GM12878 (cell line): ENCODE results near the gene TMEM109. TPM values are rescaled to one million over a fixed set of nuclear protein-coding genes. Genes with fewer than 3 reads are reported as not detected.
A peak's percentile ranks its signal among the peaks of the same experiment; 100 is the strongest.

ENCODE experiments used
- BMI1 ChIP-seq: fragments of 450-650 bp; IDR thresholded peaks from 2 replicates; pipeline ENCODE4 v1.6.1; 2016; ENCODE audit warnings: mild to moderate bottlenecking, moderate library complexity, borderline replicate concordance
- CHD2 ChIP-seq: IDR thresholded peaks from 2 replicates; pipeline ENCODE4 v1.6.1; 2011; ENCODE audit warnings: low read depth, low read length, improper control_type of control experiment, borderline replicate concordance
- CHD4 ChIP-seq: fragments of 200-600 bp; sonication (generic); IDR thresholded peaks from 2 replicates; pipeline ENCODE4 v1.6.1; 2016; ENCODE audit warnings: mild to moderate bottlenecking
- CREB1 ChIP-seq: IDR thresholded peaks from 2 replicates; pipeline ENCODE4 v1.6.1; 2012; ENCODE audit warnings: low read depth, mild to moderate bottlenecking, inconsistent platforms
- CREM ChIP-seq: IDR thresholded peaks from 2 replicates; pipeline ENCODE4 v1.6.1; 2014; ENCODE audit warnings: antibody characterized with exemption, low read depth
- E4F1 ChIP-seq: fragments of 450-650 bp; IDR thresholded peaks from 2 replicates; pipeline ENCODE4 v1.6.1; 2018; ENCODE audit warnings: borderline replicate concordance, mild to moderate bottlenecking; ENCODE audit not compliant: partially characterized antibody
- ETV6 ChIP-seq, 2 experiments: fragments of 450-650 bp in 1 of 2; IDR thresholded peaks in 1 of 2; conservative IDR thresholded peaks in 1 of 2; 2 replicates each; pipeline ENCODE4 v1.6.1; 2014; ENCODE audit warnings: antibody characterized with exemption in 1 of 2, borderline replicate concordance in 1 of 2, low read depth in 1 of 2, mild to moderate bottlenecking in 1 of 2, moderate library complexity in 1 of 2
- FOXM1 ChIP-seq: IDR thresholded peaks from 2 replicates; pipeline ENCODE4 v1.6.1; 2012; ENCODE audit warnings: low read depth, mild to moderate bottlenecking, inconsistent platforms, low read length, moderate library complexity
- GABPA ChIP-seq: IDR thresholded peaks from 2 replicates; pipeline ENCODE4 v1.6.1; 2014; ENCODE audit warnings: antibody characterized with exemption, low read depth, mild to moderate bottlenecking, inconsistent platforms
- HDAC2 ChIP-seq: fragments of 200-600 bp; sonication (generic); IDR thresholded peaks from 2 replicates; pipeline ENCODE4 v1.6.1; 2017
- IKZF1 ChIP-seq: fragments of 450-650 bp; conservative IDR thresholded peaks from 2 replicates; pipeline ENCODE4 v1.6.1; 2017; ENCODE audit warnings: antibody characterized with exemption, mild to moderate bottlenecking
- IKZF2 ChIP-seq, 2 experiments: fragments of 450-650 bp; IDR thresholded peaks; 2 replicates each; pipeline ENCODE4 v1.6.1; 2017; ENCODE audit warnings: mild to moderate bottlenecking in 2 of 2, moderate library complexity in 2 of 2
- LARP7 ChIP-seq: fragments of 450-650 bp; IDR thresholded peaks from 2 replicates; pipeline ENCODE4 v1.6.1; 2017; ENCODE audit warnings: mild to moderate bottlenecking
- MAX ChIP-seq: IDR thresholded peaks from 2 replicates; pipeline ENCODE4 v1.6.1; 2012; ENCODE audit warnings: low read depth, low read length, improper control_type of control experiment
- MEF2A ChIP-seq: IDR thresholded peaks from 2 replicates; pipeline ENCODE4 v1.6.1; 2011; ENCODE audit warnings: low read depth, mild to moderate bottlenecking, low read length, moderate library complexity; ENCODE audit not compliant: insufficient read depth
- MTA2 ChIP-seq: fragments of 450-650 bp; IDR thresholded peaks from 2 replicates; pipeline ENCODE4 v1.6.1; 2016; ENCODE audit warnings: low read depth, mild to moderate bottlenecking, moderate library complexity
- MTA3 ChIP-seq: IDR thresholded peaks from 2 replicates; pipeline ENCODE4 v1.6.1; 2012; ENCODE audit warnings: low read length, inconsistent platforms, borderline replicate concordance
- MYC ChIP-seq: IDR thresholded peaks from 2 replicates; pipeline ENCODE4 v1.6.1; 2011; ENCODE audit warnings: mild to moderate bottlenecking, low read length, moderate library complexity, inconsistent platforms; ENCODE audit not compliant: insufficient read depth, insufficient replicate concordance, insufficient read length, severe bottlenecking
- NBN ChIP-seq: fragments of 450-650 bp; IDR thresholded peaks from 2 replicates; pipeline ENCODE4 v1.6.1; 2016
- NFIC ChIP-seq: IDR thresholded peaks from 2 replicates; pipeline ENCODE4 v1.6.1; 2012; ENCODE audit warnings: low read depth, mild to moderate bottlenecking, inconsistent platforms, low read length, moderate library complexity
- NFYB ChIP-seq: IDR thresholded peaks from 2 replicates; pipeline ENCODE4 v1.6.1; 2011; ENCODE audit warnings: low read depth, mild to moderate bottlenecking, low read length, improper control_type of control experiment, moderate library complexity; ENCODE audit not compliant: insufficient read depth
- NR2F1 ChIP-seq: fragments of 450-650 bp; conservative IDR thresholded peaks from 2 replicates; pipeline ENCODE4 v1.6.1; 2017; ENCODE audit warnings: mild to moderate bottlenecking
- PAX8 ChIP-seq: fragments of 450-650 bp; IDR thresholded peaks from 2 replicates; pipeline ENCODE4 v1.6.1; 2017; ENCODE audit warnings: mild to moderate bottlenecking, moderate library complexity
- RB1 ChIP-seq: fragments of 450-650 bp; formaldehyde crosslinking; IDR thresholded peaks from 2 replicates; pipeline ENCODE4 v1.6.1; 2017; ENCODE audit warnings: mild to moderate bottlenecking, borderline replicate concordance
- SIX5 ChIP-seq: IDR thresholded peaks from 2 replicates; pipeline ENCODE4 v1.6.1; 2011; ENCODE audit warnings: mild to moderate bottlenecking, low read depth, low read length, moderate library complexity; ENCODE audit not compliant: severe bottlenecking
- SMC3 ChIP-seq: IDR thresholded peaks from 2 replicates; pipeline ENCODE4 v1.6.1; 2011; ENCODE audit warnings: low read length, improper control_type of control experiment, borderline replicate concordance
- SP1 ChIP-seq: IDR thresholded peaks from one replicate; pipeline ENCODE4 v1.6.1; 2011; ENCODE audit warnings: low read depth, low read length
- STAT1 ChIP-seq: fragments of 450-650 bp; conservative IDR thresholded peaks from 2 replicates; pipeline ENCODE4 v1.6.1; 2014; ENCODE audit warnings: antibody characterized with exemption, mild to moderate bottlenecking
- STAT3 ChIP-seq: IDR thresholded peaks from 2 replicates; pipeline ENCODE4 v1.6.1; 2011; ENCODE audit warnings: low read depth, low read length, improper control_type of control experiment
- SUPT20H ChIP-seq: IDR thresholded peaks from 2 replicates; pipeline ENCODE4 v1.6.1; 2011; ENCODE audit warnings: low read depth, mild to moderate bottlenecking, low read length, moderate library complexity, borderline replicate concordance; ENCODE audit not compliant: control insufficient read depth
- TCF12 ChIP-seq: IDR thresholded peaks from 2 replicates; pipeline ENCODE4 v1.6.1; 2011; ENCODE audit warnings: low read depth, mild to moderate bottlenecking, low read length
- ZZZ3 ChIP-seq: IDR thresholded peaks from 2 replicates; pipeline ENCODE4 v1.6.1; 2011; ENCODE audit warnings: low read depth; ENCODE audit not compliant: control insufficient read depth, insufficient read length
- polyA plus RNA-seq, 11 experiments: library from polyadenylated mRNA; depleted of rRNA in 4 of 11; unstranded in 6 of 11; stranded (reverse) in 5 of 11; fragments of >200 nt; fragmentation: Nextera tagmentation in 4 of 11; fragmentation: Illumina TruSeq in 1 of 11; extraction: Ambion mirVana in 4 of 11; extraction: Trizol in 1 of 11; gene quantifications; 1 replicate in 1 of 11; 2 replicates in 10 of 11; pipeline versions ENCODE4 v1.2.1 to v1.2.3, GENCODE V29; 2011 to 2016; ENCODE audit warnings: inconsistent platforms in 2 of 11, missing spikeins in 2 of 11, low read depth in 1 of 11
- total RNA-seq, 4 experiments: library from RNA; depleted of rRNA in 3 of 4; stranded (reverse); fragments of >200 nt in 3 of 4; fragmentation: Illumina TruSeq in 1 of 4; extraction: Trizol in 1 of 4; gene quantifications; 2 replicates each; pipeline versions ENCODE4 v1.2.1 to v1.2.3, GENCODE V29; 2013 to 2021

TMEM109 gene
- total and polyA plus RNA-seq, 10 of the 15 experiments (the other 5 are each of a cell fraction or from before 2014, with no cell fraction given) = 21.9 to 199 (median 85.2) TPM

GRCh38 chr11:60950933-60951605, 37.1 kb downstream of the TMEM109 start (continued):
- TF ChIP-seq NFYB (no peak), ETV6 (conservative IDR thresholded peaks at IDR 0.05 in 1 of 2, IDR thresholded peaks at IDR 0.05 in 1 of 2; ENCODE audit: borderline replicate concordance in 1 of 2, low read depth in 1 of 2) (no peak), MAX (no peak; the same call in 1 of the 2 replicates), SIX5 (no peak), GABPA (no peak), NR2F1 (no peak), SP1 (no peak), STAT3 (no peak), NFIC (no peak), NBN (no peak), CHD4 (no peak), SMC3 (no peak), BMI1 (no peak), LARP7 (peak; percentile 90), STAT1 (no peak), TCF12 (no peak), CHD2 (no peak), FOXM1 (no peak), PAX8 (no peak), CREB1 (no peak), IKZF1 (peak; percentile 83), E4F1 (no peak), ZZZ3 (no peak), HDAC2 (no peak), CREM (0 out of 2 replicates have a peak, but pooled peaks have one; percentile 20), MTA3 (no peak), MTA2 (no peak), MYC (peak; percentile 69), MEF2A (no peak), IKZF2 (IDR thresholded peaks at IDR 0.05) (no peak; a peak in 1 of 4 replicates), RB1 (0 out of 2 replicates have a peak, but pooled peaks have one; percentile 52), SUPT20H (no peak)
